Measurements from ENCODE around the gene CEACAM3. TPM values are rescaled to one million over a fixed set of nuclear protein-coding genes. Genes with fewer than 3 reads are reported as not detected.

Gene CEACAM3
- total and polyA plus RNA-seq, 4 donors: 0.37 to 0.70 (median 0.59) TPM; not detected in 1

DNA sequence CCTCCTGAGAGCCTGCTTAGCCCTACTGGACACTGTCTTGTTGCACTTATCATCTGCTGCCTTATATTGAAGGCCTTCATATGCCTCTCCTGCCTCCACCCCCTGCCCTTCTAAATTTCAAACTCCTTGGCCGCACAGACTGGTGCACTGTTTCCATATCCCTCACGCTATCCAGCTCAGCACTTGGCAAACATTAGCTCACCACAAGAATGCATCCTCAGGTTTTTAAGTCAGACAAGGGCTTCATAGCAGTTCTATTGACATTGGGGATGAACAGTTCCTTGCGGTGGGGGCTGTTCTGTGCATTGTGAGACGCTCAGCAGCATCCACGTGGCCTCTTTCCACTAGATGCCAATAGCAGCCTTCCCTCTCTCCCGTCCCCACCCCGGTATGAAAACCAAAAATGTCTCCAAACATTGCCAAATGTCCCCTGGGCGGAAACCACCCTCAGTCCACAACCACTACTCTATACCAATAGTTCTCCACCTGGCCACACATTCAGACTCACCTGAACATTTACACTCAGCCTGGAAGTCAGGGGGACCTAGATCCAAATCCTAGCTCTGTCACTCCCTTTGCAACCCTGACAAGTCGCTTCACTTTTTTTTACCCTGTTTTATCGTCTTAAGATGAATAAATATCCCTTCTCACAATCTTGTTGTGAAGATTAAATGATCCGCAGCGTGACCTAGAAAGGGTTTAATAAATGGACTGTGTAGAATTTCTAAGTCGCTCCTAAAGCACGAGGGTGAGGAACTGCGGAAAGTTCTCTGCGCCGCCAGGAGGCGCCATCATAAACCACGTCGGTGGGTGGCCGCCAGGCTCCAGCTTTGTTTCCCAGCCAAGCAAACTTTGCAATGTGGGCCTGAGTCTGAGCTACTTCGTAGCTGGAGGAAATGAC lies 3.6 kb upstream of the CEACAM3 start:
- Histone ChIP-seq H3K9ac (ENCODE audit: low read depth in 1 of 2, low read length in 2 of 2) (no peak overlapping the region), H3K4me1 (ENCODE audit: control insufficient read depth in 4 of 4, insufficient read depth in 4 of 4, low read length in 3 of 4) (no peaks in the 10 kb centered on the region), H3K9me3 (ENCODE audit: control insufficient read depth in 4 of 4, low read length in 3 of 4) (no peaks in the 10 kb centered on the region), H3K36me3 (ENCODE audit: control insufficient read depth in 4 of 4, insufficient read depth in 3 of 4, low read depth in 1 of 4, low read length in 3 of 4) (no peaks in the 10 kb centered on the region), H3K27ac (ENCODE audit: low read depth in 1 of 2, low read length in 2 of 2) (no peak overlapping the region), H3K4me3 (ENCODE audit: low read depth in 1 of 3, low read length in 3 of 3) (no peak overlapping the region), H3K27me3 (ENCODE audit: control insufficient read depth in 4 of 4, insufficient read depth in 4 of 4, low read length in 3 of 4) (peaks cover 0 to 9% (median 0%) of the 10 kb centered on the region in 4 donors)
- no peak for DNase-seq (ENCODE audit: low spot score)
- no peak for TF ChIP-seq HNF4A (conservative IDR thresholded peaks at IDR 0.05)
- TF ChIP-seq, protein P1, sequence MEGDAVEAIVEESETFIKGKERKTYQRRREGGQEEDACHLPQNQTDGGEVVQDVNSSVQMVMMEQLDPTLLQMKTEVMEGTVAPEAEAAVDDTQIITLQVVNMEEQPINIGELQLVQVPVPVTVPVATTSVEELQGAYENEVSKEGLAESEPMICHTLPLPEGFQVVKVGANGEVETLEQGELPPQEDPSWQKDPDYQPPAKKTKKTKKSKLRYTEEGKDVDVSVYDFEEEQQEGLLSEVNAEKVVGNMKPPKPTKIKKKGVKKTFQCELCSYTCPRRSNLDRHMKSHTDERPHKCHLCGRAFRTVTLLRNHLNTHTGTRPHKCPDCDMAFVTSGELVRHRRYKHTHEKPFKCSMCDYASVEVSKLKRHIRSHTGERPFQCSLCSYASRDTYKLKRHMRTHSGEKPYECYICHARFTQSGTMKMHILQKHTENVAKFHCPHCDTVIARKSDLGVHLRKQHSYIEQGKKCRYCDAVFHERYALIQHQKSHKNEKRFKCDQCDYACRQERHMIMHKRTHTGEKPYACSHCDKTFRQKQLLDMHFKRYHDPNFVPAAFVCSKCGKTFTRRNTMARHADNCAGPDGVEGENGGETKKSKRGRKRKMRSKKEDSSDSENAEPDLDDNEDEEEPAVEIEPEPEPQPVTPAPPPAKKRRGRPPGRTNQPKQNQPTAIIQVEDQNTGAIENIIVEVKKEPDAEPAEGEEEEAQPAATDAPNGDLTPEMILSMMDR (IDR thresholded peaks at IDR 0.05; ENCODE audit: low read depth, low read length, missing input control): peak; percentile 46
- TF ChIP-seq RAD21 (IDR thresholded peaks at IDR 0.05): peak; percentile 49 to 72
- whole genome bisulfite sequencing: 23% methylated on average over 22 of the region's 22 CpGs

DNA sequence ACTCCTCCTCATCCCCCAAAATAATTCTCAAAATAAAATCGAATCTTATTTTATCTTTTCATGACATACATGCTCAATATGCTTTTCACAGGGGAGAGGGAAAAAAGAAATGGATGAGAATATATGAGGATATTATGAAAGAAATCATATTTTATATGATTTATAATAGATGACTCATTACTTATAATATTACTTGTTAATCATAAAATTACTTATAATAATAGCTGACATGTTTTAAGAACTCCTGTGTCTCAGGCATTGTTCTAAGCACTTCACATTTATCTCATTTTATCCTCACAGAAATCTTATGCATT lies 3.0 kb upstream of the CEACAM3 start:
- Histone ChIP-seq H3K9me3 (ENCODE audit: control insufficient read depth in 4 of 4, low read length in 3 of 4) (no peaks in the 10 kb centered on the region), H3K4me1 (ENCODE audit: control insufficient read depth in 4 of 4, insufficient read depth in 4 of 4, low read length in 3 of 4) (no peaks in the 10 kb centered on the region), H3K27ac (ENCODE audit: low read depth in 1 of 2, low read length in 2 of 2) (no peak overlapping the region), H3K9ac (ENCODE audit: low read depth in 1 of 2, low read length in 2 of 2) (no peak overlapping the region), H3K36me3 (ENCODE audit: control insufficient read depth in 4 of 4, insufficient read depth in 3 of 4, low read depth in 1 of 4, low read length in 3 of 4) (no peaks in the 10 kb centered on the region), H3K4me3 (ENCODE audit: low read depth in 1 of 3, low read length in 3 of 3) (no peak overlapping the region), H3K27me3 (ENCODE audit: control insufficient read depth in 4 of 4, insufficient read depth in 4 of 4, low read length in 3 of 4) (peaks cover 0 to 9% (median 0%) of the 10 kb centered on the region in 4 donors)
- no peak for TF ChIP-seq FOXA2 (IDR thresholded peaks at IDR 0.05)
- TF ChIP-seq, protein P2, sequence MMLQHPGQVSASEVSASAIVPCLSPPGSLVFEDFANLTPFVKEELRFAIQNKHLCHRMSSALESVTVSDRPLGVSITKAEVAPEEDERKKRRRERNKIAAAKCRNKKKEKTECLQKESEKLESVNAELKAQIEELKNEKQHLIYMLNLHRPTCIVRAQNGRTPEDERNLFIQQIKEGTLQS (IDR thresholded peaks at IDR 0.05): no peak
- no peak for TF ChIP-seq RAD21 (IDR thresholded peaks at IDR 0.05)
- no peak for TF ChIP-seq EGR1 (IDR thresholded peaks at IDR 0.05; ENCODE audit: low read depth in 2 of 2)
- TF ChIP-seq, protein P3, sequence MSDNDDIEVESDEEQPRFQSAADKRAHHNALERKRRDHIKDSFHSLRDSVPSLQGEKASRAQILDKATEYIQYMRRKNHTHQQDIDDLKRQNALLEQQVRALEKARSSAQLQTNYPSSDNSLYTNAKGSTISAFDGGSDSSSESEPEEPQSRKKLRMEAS (IDR thresholded peaks at IDR 0.05): no peak
- no peak for TF ChIP-seq GABPA (IDR thresholded peaks at IDR 0.05 in 1 of 2, conservative IDR thresholded peaks at IDR 0.05 in 1 of 2)
- TF ChIP-seq, protein P4, sequence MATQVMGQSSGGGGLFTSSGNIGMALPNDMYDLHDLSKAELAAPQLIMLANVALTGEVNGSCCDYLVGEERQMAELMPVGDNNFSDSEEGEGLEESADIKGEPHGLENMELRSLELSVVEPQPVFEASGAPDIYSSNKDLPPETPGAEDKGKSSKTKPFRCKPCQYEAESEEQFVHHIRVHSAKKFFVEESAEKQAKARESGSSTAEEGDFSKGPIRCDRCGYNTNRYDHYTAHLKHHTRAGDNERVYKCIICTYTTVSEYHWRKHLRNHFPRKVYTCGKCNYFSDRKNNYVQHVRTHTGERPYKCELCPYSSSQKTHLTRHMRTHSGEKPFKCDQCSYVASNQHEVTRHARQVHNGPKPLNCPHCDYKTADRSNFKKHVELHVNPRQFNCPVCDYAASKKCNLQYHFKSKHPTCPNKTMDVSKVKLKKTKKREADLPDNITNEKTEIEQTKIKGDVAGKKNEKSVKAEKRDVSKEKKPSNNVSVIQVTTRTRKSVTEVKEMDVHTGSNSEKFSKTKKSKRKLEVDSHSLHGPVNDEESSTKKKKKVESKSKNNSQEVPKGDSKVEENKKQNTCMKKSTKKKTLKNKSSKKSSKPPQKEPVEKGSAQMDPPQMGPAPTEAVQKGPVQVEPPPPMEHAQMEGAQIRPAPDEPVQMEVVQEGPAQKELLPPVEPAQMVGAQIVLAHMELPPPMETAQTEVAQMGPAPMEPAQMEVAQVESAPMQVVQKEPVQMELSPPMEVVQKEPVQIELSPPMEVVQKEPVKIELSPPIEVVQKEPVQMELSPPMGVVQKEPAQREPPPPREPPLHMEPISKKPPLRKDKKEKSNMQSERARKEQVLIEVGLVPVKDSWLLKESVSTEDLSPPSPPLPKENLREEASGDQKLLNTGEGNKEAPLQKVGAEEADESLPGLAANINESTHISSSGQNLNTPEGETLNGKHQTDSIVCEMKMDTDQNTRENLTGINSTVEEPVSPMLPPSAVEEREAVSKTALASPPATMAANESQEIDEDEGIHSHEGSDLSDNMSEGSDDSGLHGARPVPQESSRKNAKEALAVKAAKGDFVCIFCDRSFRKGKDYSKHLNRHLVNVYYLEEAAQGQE (IDR thresholded peaks at IDR 0.05): no peak
- TF ChIP-seq, protein P5, sequence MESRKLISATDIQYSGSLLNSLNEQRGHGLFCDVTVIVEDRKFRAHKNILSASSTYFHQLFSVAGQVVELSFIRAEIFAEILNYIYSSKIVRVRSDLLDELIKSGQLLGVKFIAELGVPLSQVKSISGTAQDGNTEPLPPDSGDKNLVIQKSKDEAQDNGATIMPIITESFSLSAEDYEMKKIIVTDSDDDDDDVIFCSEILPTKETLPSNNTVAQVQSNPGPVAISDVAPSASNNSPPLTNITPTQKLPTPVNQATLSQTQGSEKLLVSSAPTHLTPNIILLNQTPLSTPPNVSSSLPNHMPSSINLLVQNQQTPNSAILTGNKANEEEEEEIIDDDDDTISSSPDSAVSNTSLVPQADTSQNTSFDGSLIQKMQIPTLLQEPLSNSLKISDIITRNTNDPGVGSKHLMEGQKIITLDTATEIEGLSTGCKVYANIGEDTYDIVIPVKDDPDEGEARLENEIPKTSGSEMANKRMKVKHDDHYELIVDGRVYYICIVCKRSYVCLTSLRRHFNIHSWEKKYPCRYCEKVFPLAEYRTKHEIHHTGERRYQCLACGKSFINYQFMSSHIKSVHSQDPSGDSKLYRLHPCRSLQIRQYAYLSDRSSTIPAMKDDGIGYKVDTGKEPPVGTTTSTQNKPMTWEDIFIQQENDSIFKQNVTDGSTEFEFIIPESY (IDR thresholded peaks at IDR 0.05): no peak
- TF ChIP-seq JUND (IDR thresholded peaks at IDR 0.05): no peak
- no peak for TF ChIP-seq FOXA1 (IDR thresholded peaks at IDR 0.05)
- TF ChIP-seq TAF1 (conservative IDR thresholded peaks at IDR 0.05): no peak
- TF ChIP-seq HNF4G (IDR thresholded peaks at IDR 0.05): no peak
- no peak for TF ChIP-seq NR2F2 (IDR thresholded peaks at IDR 0.05)
- no peak for TF ChIP-seq SP1 (IDR thresholded peaks at IDR 0.05)
- TF ChIP-seq, protein P1 (IDR thresholded peaks at IDR 0.05; ENCODE audit: low read depth, low read length, missing input control): no peak
- no peak for TF ChIP-seq RXRA (IDR thresholded peaks at IDR 0.05)
- TF ChIP-seq YY1 (IDR thresholded peaks at IDR 0.05): no peak
- TF ChIP-seq HNF4A (conservative IDR thresholded peaks at IDR 0.05): no peak
- WGBS: 0% methylated on average over 1 of the region's 1 CpG
- no peak for DNase-seq (ENCODE audit: low spot score)

Measured in liver (tissue), 9 donors.